PFSK-1 (cell line): Measurements from ENCODE around the gene UBTD2.

Experiments used
- REST ChIP-seq, 2 experiments: IDR thresholded peaks; 2 replicates each; pipeline versions ENCODE4 v1.6.1 to v1.8.0; 2011 to 2012; ENCODE audit warnings: low read depth in 2 of 2, low read length in 2 of 2, control low read depth in 1 of 2, inconsistent platforms in 1 of 2, mild to moderate bottlenecking in 1 of 2, moderate library complexity in 1 of 2; ENCODE audit not compliant: insufficient read depth in 1 of 2
- TAF1 ChIP-seq: IDR thresholded peaks from 2 replicates; pipeline ENCODE4 v1.6.1; 2012; ENCODE audit warnings: low read length, control low read depth, borderline replicate concordance; ENCODE audit not compliant: insufficient read depth

- no peak for TF ChIP-seq TAF1
- TF ChIP-seq REST (IDR thresholded peaks at IDR 0.05; ENCODE audit: insufficient read depth in 1 of 2, low read depth in 2 of 2, low read length in 2 of 2): no peak
Measured at GRCh38 chr5:172266071-172266675, 17.4 kb downstream of the UBTD2 start.
